NCI-H2029 (cell line): Measurements from ENCODE around the gene DVL2.

Experiments
- DNase-seq: peaks from one replicate; lab custom pipeline; 2025; lab: John Stamatoyannopoulos, UW

Gene DVL2

GRCh38 chr17:7237761-7238419, 3.6 kb upstream of the DVL2 start:
- DNase-seq: no peak

GRCh38 chr17:7237266-7237760, 3.0 kb upstream of the DVL2 start:
- no peak for DNase-seq

- DNase-seq: no peak
These were observed 2.5 kb upstream of the DVL2 start for GRCh38 chr17:7236808-7237207.

- no peak for DNase-seq
These were observed 1.7 kb upstream of the DVL2 start for GRCh38 chr17:7235693-7236665.

- no peak for DNase-seq
These were observed 625 bp downstream of the DVL2 start for GRCh38 chr17:7233701-7234082.

- no peak for DNase-seq
These were observed 2.2 kb downstream of the DVL2 start for GRCh38 chr17:7232114-7232513.

GRCh38 chr17:7229504-7229903, 4.8 kb downstream of the DVL2 start:
- no peak for DNase-seq

- no peak for DNase-seq
These were observed 5.4 kb downstream of the DVL2 start for GRCh38 chr17:7228920-7229319.

GRCh38 chr17:7226721-7227710, 7.3 kb downstream of the DVL2 start:
- no peak for DNase-seq

GRCh38 chr17:7225711-7226331, 8.5 kb downstream of the DVL2 start:
- DNase-seq: no peak

- no peak for DNase-seq
These were observed 9.6 kb downstream of the DVL2 start for GRCh38 chr17:7224661-7225111.

- DNase-seq: no peak
These were observed 10.2 kb downstream of the DVL2 start for GRCh38 chr17:7224110-7224509.

- DNase-seq: no peak
These were observed 10.9 kb downstream of the DVL2 start for GRCh38 chr17:7223375-7223774.

- DNase-seq: no peak
These were observed 11.4 kb downstream of the DVL2 start for GRCh38 chr17:7222972-7223292.

- DNase-seq: no peak
These were observed 12.0 kb downstream of the DVL2 start for GRCh38 chr17:7222093-7222971.

GRCh38 chr17:7221278-7222092, 12.8 kb downstream of the DVL2 start:
- DNase-seq: no peak

GRCh38 chr17:7220593-7221277, 13.6 kb downstream of the DVL2 start:
- DNase-seq: peak; percentile 15

- DNase-seq: no peak
These were observed 14.3 kb downstream of the DVL2 start, which contains the start of the genes ACADVL and DLG4 for GRCh38 chr17:7219812-7220592. Gene ACADVL, plus strand, starts transcription at chr17:7219938. Its CDS starts 47 bp downstream, at chr17:7219985. Gene DLG4, minus strand, starts transcription at chr17:7219836.
